Epithelial cell of proximal tubule (primary cell): ENCODE data around the gene LIMA1. TPM values are rescaled to one million over a fixed set of nuclear protein-coding genes. Genes with fewer than 3 reads are reported as not detected.

Experiments used
- DNase-seq: peaks from one replicate; pipeline ENCODE4 v3.0.0-alpha.2; 2011; ENCODE audit warnings: low read depth
- H3K4me3 ChIP-seq: 2 replicates; pipeline ENCODE4 v1.5.1; 2011; ENCODE audit warnings: low read depth, mild to moderate bottlenecking, low read length
- total RNA-seq: library from RNA; depleted of rRNA; stranded (reverse); fragments of >200 nt; gene quantifications from 2 replicates; pipeline ENCODE4 v1.2.3, GENCODE V29; 2015
- TF ChIP-seq, protein P1 (sequence below): conservative IDR thresholded peaks from 2 replicates; pipeline ENCODE4 v1.5.1; 2012; ENCODE audit warnings: low read depth, mild to moderate bottlenecking, low read length

The LIMA1 gene
- total RNA-seq, 1 donor from 2014 or later, result 67.7 TPM

DNA sequence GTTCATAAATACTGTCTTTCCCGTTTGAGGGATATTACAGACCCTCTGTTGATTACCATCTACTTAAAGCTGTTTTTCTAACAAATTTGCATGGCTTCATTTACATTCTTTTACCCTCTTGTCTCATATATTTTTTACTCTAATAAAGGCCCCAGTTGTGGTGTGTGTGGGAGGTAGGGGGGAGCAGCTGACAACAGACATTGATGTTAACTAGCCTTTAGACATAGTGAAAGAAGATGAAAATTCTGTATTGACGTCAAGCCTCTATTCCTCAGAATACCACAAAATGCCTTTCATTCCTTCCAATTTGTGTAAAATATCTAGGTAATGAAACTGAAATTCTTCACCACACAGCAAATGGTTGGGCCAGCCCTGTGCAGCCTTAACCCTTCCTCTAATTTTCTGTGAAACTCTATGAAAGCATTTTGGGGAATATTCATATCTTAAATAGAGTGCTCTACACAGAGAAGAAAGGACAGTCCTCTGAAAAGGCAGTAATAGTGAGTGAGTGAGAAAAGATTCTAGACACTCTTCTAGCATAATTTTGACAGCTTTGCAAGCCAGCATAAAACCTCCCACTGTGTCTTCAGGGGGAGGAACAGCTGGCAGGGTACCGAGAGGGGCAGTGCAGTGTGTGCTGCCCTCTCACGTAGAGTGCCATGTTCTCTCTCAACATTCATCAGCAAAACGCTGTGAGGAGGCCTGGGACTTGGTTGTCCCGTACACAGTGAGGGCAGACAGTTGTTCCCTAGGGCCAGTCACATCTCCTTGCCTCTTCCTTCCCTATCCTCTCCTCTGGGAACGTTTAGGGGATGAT lies 96.0 kb downstream of the LIMA1 start:
- no peak overlapping the region for H3K4me3 ChIP-seq
- no peak for DNase-seq

DNA sequence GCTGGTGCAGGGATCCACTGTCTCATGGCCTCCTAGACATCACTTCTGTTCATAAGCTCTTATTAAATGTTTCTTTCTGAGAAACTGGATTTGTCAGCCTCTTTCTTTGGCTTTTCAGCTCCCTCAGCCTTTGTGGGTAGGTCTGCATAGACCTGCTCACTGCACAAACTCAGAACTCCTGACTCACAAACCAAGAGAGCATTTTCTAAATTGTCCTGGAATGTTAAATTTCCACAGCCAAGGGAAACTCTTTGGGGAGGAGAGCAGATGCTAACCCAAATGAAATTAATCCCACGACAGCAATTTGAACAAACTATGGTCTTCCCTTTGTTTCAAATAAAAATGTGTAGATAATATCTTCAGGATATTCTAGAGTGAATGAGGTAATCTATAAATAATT lies 96.6 kb downstream of the LIMA1 start:
- H3K4me3 ChIP-seq, result no peak overlapping the region
- no peak for DNase-seq
- TF ChIP-seq, protein P1, sequence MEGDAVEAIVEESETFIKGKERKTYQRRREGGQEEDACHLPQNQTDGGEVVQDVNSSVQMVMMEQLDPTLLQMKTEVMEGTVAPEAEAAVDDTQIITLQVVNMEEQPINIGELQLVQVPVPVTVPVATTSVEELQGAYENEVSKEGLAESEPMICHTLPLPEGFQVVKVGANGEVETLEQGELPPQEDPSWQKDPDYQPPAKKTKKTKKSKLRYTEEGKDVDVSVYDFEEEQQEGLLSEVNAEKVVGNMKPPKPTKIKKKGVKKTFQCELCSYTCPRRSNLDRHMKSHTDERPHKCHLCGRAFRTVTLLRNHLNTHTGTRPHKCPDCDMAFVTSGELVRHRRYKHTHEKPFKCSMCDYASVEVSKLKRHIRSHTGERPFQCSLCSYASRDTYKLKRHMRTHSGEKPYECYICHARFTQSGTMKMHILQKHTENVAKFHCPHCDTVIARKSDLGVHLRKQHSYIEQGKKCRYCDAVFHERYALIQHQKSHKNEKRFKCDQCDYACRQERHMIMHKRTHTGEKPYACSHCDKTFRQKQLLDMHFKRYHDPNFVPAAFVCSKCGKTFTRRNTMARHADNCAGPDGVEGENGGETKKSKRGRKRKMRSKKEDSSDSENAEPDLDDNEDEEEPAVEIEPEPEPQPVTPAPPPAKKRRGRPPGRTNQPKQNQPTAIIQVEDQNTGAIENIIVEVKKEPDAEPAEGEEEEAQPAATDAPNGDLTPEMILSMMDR, result no peak

More for the DNA sequence above, 96.0 kb downstream of the LIMA1 start:
- TF ChIP-seq, protein P1, result no peak

DNA sequence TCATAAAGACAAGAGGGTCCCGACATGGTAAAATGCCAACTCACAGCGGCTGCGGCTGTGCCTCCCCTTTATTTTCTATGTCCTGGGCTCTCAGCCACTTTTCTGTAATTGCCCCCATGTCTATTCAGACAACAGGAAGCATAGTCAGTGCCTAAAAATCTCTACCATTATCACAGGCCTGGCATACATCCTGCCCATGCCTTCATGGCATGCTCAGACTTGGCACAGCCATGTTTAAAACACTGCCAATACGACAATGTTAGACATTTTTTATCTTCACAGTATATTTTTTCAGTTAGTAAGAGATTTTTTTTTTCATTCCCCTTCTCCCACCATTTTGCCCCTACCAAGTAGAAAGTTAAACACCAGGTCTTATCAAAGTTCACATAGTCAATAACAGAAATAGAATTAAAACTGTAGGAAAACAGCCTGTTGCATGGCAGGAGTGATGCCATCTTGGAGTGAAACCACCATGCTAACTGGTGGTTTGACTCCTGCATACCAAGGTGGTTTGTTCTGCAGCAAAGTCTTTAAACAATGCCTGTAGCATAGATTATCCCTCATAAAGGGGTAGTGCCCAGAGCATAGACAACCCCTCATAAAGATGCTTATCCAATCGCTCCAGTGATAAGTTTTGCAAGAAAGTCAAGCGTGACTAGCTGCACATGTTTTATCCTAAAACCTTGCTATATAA lies 97.2 kb downstream of the LIMA1 start:
- TF ChIP-seq, protein P1, result no peak
- DNase-seq, result no peak
- H3K4me3 ChIP-seq, result no peak overlapping the region

DNA sequence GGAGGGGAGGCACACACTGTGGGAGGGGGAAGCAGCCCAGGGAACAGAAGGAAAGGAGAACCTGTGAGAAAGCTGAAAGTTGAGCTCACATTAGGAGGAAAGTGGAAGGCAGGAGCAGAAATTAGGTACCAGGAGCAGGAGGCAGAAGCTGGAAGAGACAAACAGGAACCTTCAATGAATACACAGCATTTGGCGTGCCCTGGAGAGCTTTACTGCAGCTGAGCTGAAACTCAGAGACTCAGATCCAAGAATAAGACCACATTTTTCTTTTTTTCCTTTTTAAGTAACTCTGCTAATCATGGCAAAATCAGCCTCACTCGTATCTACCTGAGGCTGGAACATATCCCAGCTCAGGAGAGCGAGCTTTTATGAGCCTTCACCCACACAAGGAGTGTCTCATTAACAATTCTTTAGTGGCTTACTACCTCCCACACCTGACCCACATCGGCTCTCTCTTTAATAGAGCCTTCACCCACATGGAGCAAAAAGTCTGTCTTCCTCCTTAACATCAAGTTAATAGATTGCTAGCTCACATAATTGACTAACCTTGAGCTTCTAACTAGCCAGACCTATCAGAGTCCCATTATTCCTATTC lies 97.9 kb downstream of the LIMA1 start:
- TF ChIP-seq, protein P1, result no peak
- H3K4me3 ChIP-seq, result no peak overlapping the region
- DNase-seq, result no peak

DNA sequence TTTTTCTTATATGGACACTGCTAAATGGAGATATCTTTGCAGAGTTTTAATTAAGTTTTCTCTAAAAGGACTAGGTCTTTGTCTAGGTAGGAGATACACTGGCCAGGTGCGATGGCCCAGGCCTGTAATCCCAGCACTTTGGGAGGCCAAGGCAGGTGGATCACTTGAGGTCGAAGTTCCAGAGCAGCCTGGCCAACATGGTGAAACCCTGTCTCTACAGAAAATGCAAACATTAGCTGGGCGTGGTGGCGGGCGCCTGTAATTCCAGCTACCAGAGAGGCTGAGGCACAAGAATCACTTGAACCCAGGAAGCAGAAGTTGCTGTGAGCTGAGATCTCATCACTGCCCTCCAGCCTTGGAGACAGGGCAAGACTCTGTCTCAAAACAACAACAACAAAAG lies 99.1 kb downstream of the LIMA1 start:
- TF ChIP-seq, protein P1, result no peak
- DNase-seq, result no peak
- H3K4me3 ChIP-seq, result no peak overlapping the region

DNA sequence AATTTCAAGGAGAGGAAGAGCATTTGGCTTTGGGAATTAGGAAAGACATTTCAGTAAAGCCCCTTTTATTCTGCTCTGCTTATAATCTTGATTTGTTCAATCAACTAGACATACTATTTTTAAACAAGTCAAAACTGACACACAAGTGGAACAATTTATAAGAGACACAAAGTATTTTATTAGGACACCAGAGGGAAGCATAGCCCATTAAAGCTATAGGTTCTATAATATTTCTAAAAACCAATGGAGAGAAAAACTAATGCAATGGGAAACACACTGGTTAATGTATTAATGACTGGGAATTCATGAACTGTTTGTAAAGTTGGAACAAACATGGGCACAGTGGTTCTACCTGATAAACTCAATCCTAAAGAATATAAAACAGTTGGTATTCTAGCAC lies 100.9 kb downstream of the LIMA1 start:
- TF ChIP-seq, protein P1, result no peak
- no peak overlapping the region for H3K4me3 ChIP-seq
- no peak for DNase-seq
